HG02840 (cell line): ENCODE data around the gene MYOC.
"Not testable (repeated sequence)": the region's sequence is repeated elsewhere in the genome, so short reads cannot be mapped to it uniquely, and the experiment has no call there.

Experiments
- ATAC-seq: cut with Tn5 transposase; IDR thresholded peaks from one replicate; pipeline ENCODE4 v1.9.1; 2021; ENCODE audit warnings: mild to moderate bottlenecking, moderate library complexity, moderate number of reproducible peaks; ENCODE audit not compliant: unreplicated experiment, low FRiP score

The MYOC gene

DNA sequence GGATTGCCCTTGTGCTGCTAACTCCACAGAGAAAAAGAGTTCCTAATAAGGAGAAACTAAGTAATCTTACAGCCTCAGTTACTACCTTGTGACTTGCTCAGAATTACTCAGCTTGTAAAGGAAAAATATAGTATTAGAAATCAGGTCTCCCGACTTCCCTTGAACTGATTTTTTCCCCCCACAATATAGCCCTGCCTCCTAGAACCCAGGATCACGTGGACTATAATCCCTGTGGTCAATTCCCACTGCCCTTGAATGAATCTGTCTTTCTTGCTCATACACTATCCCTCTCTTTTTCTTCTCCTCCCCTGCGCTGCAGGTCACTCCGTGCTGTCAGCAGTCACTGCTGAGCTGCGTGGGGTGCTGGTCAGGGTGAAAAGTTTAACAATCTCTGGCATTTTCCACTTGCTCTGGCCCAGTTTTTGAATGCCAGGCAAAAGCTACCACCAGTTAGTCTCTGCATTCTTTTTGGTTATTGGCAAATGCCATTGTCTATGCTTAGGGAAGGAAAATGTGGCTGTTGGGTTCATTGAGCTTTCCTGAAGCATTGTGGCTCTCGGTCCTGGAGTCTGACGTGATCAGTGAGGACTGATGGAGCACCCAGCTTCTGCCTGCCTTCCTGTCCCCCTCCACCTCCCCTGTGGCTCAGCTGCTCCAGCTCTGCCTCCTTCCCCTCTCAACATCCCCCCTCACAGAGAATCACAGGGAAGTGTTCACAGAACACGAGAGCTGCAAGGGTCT, 1.9 kb upstream of the MYOC start:
- ATAC-seq, result no peak

DNA sequence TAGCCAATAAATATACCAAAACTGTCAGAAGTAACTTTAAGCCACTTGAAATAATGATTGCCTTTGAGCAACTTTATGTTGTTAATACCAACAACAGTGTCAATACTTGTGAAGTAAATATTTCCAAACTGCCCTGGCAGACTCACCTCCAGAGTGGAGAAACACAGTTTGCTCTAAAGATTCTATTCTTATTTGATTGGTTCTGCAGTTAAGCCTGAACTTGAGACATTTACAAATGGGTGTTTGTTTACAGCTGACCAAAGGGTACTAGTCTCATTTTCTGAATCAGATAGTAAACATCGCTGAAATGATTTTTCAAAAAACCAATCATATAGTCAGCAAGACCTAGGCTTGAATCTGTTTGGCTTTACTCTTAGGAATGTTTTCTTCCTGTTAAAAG, 1.3 kb upstream of the MYOC start:
- no peak for ATAC-seq

DNA sequence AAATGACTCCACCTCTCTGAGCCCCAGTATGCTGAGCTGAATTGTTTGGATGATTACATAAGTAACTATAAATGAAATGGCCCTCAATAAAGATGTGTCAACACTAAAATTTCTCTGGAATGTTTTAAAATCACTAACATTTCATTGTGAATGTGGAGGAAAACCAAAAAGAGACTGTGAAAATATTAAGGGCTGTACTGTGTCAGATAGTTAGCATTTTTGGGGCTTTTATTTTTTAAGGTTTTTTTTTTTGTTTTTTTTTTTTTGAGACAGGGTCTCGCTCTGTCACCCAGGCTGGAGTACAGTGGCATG, 6.3 kb downstream of the MYOC start:
- ATAC-seq, result no peak

DNA sequence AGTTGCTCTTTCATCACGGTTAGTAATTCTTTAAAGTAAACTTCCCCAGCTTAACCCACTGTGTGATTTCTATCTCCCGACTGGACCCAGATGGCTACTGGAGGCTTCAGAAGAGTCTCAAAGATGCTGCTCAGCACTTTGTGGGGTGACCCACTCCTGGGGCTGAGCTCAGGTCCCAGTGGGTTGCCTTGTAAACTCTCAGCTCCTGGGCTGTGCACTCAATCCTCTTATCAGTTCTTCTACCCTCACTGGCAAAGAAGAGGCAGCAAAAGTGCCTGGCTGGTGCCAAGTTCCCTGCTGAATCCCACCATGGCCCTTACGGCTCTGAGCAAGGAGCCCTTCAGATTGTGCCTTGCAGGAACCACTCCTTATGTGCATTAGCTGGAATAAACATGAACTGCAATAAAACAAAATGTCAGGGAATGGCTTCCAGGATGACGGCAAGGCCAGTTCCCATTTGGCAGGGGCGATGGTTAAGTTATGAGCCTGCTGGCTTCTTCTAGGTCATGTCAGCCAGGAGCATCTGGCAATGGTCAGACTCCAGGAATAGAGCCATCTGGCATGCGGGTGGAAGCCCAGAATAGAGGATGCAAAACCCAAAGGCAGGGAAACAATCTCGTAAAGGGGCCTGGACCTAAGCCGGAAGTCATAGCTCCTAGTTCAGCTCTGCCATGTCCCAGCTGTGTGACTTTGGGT, 6.8 kb downstream of the MYOC start:
- ATAC-seq, result no peak

DNA sequence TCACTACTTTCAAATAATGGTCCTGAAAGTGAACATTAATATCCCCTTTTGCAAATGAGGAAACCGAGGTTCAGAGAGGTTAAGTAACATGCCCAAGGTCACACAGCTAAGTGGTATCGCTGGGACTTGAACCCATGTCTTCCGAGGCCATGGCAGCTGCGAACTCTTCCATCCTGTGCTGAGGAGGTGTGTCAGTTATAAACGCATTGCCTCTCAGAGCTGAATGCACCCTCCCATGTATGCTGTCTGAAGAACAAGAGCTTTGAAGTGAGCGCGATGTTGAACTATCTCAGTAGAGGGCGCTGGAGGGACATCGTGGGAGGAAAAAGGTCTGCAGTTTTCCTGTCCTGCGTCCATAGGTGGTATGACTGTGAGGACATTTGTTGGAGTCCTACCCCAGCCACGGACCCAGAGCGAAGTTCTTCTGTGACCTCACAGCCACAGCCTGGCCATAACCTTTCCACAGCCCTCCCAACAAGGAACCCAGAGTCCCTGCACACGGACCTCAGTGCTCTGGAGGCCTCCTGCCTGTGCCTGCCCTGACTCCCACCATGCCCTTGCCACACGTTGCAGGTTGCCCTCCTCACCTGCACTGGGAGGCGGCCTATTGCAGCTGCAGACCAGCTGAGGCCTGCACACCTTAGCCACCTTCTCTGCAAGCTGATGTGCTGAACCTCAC, 7.5 kb downstream of the MYOC start:
- no peak for ATAC-seq

DNA sequence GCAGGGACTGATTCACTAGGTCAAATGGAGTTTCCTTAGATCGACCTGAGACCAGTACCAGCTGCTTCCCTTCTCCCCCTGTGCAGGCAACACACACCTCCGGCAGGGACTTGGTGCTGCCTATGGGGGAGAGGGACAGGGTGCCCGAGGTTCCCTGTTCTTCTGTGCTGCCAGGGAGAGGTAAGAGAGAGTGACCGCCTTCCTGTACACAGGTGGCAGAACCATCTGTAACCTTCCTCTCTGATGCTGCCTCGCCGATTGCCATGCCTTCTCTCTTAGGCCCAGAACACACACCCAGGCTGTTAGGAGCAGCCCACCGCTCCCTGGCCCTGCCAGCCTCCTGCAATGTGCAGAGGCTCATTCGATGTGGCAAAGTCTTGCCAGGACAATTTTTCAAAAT, 9.3 kb downstream of the MYOC start:
- no peak for ATAC-seq

DNA sequence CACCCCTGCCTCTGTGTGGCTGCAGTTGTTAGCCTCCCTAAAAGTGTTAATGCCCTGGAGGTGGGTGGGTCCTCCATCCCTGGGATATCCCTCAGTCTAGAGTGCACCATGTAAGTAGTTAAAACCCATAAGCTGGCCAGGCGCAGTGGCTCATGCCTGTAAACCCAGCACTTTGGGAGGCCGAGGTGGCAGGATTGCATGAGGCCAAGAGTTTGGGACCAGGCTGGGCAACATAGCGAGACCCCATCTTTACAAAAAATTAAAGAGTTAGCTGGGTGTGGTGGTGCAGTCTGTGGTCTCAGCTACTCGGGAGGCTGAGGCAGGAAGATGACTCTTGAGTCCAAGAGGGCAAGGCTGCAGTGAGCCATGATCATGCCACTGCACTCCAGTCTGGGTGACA, 10.3 kb downstream of the MYOC start:
- ATAC-seq, result no peak

DNA sequence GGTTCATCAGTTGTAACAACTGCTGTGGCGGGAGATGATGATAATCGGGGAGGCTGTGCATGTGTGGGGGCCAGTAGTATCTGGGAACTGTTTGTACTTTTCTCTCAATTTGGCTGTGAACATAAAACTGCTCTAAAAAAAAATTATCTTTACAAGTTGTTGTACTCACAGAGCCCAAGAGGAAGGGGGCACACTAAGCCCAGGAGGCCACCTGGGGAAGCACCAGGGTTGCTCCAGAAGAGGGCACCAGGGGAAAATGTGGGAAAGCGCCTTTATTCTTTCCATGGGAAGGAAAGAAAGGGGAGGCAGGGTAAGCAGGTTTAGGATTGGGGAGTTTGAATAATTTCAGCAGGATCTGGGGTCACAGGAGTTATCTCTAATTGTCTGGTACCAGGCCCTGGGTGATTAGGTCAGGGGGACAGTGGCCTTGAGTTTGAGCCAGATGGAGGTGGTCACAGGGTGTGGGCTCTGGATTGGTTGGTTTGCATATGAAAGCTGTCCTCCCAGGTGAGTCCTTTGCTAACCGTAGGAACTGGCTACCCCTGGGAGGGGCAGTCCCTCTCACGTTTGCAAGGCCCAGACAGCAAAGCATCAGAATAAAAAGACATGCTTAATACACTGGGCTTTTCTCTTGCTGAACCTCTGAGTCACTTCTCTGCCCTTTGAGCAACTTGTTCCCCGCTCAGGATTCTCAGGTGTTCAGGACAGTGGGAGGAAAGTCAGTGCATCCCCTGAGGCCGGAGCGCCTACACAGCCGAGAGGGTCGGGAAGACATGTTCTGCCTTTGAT, 11.2 kb downstream of the MYOC start:
- ATAC-seq, result no peak

DNA sequence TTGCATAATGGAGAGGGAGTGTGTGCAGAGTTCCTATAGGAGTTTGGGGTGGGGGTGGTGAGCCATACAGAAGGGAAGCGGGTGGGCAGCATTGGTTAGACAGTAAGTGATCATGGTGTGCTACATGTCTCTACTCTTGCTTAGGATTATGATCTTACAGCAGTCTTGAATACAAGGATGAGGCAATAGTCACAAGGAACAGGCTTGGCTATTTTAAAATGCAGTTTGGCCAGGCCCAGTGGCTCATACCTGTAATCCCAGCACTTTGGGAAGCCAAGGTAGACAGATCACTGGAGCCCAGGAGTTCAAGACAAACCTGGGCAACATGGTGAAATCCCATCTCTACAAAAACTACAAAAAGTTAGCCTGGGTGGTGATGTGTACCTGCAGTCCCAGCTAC, 12.3 kb downstream of the MYOC start:
- no peak for ATAC-seq

DNA sequence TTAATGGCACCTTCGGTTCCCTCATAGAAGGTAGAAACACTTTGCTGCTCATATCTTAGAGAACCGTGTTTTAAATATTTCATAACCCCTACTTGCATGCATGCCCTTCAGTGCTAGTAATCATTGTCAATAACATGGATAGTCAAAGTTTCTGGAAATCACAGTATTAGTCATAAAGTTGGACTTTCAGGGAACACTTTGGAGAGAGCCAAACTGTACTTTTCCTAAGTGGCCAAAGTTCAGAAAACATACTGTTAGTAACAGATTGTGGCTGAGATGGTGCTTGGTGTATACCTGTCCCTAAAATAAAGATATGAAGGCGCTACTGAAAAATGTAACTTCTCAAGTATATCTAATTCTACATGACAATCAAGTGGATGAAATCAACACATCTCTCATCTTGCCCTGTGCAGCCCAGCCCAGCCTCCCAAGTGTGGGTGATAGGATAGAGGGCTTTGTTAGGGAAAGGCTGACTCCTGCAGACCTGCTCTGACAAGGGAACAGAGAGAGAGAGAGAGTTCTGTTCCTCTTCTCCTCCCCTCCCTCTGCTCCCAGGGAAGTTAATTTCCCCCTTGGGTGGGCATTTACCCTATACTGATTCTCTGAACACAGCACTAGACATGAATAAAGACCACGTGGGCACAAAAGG, 14.4 kb downstream of the MYOC start:
- ATAC-seq, result no peak

DNA sequence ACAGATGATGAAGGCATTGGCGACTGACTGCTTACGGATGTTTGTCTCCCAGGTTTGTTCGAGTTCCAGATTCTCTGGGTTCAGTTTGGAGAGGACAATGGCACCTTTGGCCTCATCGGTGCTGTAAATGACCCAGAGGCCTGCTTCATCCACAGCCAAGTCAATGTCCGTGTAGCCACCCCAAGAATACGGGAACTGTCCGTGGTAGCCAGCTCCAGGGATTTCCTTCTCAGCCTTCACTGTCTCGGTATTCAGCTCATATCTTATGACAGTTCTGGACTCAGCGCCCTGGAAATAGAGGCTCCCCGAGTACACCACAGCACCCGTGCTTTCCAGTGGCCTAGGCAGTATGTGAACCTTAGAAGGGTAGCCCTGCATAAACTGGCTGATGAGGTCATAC, 16.3 kb downstream of the MYOC start:
- no peak for ATAC-seq

DNA sequence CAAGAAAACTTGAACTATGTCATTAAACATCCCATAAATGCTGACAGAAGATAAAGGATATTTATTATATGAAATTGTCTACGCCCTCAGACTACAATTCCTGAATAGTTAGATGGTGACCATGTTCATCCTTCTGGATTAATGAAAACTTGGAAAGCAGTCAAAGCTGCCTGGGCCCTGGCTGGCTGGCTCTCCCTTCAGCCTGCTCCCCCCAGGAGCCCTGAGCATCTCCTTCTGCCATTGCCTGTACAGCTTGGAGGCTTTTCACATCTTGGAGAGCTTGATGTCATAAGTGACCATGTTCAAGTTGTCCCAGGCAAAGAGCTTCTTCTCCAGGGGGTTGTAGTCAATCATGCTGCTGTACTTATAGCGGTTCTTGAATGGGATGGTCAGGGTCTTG, 16.8 kb downstream of the MYOC start:
- no peak for ATAC-seq

DNA sequence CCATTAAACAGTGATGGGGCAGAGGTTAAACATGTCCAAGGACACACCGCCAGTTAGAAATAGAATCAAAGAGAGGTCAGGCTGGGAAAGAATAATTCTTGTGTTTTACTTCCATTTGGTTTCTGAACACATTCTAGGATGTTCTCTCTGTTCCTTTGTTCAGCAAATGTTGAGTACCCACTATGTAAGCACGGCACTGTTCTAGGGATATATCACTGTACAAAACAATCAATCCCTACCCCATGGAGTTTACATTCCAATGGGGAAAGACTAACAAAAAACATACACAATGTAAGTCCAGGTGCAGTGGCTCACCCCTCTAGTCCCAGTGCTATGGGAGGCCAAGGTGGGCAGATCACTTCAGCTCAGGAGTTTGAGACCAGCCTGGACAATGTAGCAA, 24.3 kb downstream of the MYOC start:
- no peak for ATAC-seq

DNA sequence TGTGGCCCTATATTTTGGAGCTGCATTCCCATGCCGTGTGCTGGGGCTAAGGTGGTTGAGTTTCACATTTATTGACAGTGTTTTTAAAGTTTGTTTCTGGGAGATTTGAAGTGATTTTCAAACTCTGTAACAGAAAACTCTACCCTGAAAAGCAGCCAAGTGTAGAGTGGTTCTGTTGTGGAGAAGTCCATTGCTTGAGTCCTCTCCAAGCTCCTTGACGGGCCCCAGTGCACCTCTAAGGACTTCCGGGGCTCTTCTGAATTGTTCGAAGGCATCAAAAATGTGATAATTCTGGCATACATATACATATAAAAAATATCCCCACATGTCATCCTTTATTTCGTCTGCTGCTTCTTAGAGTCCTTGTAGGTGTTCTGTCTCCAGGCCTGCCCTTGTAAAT, 25.5 kb downstream of the MYOC start:
- no peak for ATAC-seq

DNA sequence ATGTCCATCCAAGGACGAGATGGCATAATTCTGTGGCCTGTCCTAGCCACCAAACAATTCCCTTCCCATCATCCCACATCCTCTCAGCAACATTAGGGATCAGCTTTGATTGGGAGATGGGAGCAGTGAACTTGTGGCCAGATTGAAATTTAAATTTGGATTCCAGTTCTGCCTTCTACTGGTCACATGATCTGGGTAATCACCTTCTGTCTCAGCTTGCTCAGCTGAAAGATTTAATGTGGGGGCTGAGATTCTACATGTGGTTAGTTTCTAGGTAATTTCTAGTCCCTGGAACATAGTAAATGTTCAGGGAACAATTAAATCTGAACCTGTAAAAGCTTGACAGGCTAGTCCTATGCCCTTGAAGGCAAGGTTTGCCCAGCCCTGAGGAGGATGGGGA, 27.3 kb downstream of the MYOC start:
- ATAC-seq, result no peak

DNA sequence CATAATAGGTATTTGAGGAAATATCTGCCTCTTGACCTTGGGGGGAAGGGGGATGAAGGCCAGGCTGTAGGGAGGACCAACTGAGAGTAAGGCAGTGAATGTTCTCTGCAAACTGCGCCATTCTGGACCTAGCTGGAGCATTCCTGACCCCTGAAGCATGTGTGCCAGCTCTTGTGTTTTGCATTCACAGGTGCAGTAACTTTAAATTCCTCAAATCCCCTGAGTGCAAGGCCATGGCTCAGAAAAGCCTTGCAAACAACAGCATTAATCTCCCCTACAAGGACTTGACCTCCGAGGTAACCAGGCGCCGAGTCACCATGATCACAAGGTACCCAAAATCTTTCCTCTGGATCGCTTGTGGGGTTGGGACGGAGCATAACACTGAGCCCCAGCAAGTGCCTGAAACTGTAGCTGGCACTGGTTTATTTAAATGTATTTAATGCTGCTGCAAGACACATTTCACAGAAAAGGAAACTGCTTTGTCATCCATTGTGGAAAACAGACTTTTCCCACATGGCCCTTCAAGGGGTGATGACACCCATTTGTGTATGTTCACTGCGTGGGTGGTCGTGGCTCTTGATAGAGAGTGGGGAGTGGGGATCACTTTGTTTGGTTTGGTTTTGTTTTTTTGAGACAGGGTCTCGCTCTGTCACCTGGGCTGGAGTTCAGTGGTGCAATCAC, 28.7 kb downstream of the MYOC start:
- ATAC-seq, result no peak

DNA sequence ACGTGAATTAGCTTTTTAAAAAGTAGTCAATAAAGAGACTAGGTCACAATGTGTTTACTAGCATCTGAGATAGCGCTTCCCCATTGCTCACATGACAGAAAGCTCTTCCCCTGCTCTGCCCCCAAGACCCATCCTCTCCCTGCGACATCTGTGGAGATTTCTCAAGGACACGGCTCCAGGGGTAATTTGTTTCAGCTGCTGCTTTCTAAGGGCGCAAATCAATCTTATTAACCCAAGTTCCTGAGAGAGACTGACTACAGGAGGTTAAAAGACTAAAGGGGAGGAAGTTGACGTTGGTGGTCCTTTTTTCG, 30.4 kb downstream of the MYOC start, which contains the start of gene MYOCOS:
Gene MYOCOS (plus strand): TSS at position 92 of the 311 bp plus-strand sequence. CDS start 1,641 bp downstream, outside the sequence.
- no peak for ATAC-seq

DNA sequence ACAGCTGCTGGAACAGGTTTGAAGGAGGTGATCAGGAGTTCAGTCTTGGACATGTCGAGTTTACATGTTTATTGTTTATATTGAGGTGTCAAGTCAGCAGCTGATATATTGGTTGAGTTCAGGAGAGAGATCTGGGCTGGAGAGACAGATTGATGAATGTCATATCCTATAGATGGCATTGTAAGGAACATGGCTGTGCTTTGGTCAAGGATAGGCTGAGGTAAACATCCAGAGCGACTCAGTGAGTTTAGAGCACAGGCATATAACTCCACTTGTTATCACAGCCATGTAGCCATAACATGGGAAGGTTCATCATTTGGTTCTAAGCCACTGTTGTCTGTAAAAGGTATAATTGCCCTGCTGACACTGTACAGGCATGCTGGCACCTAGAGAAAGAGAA, 35.9 kb downstream of the MYOC start:
- ATAC-seq, result no peak

DNA sequence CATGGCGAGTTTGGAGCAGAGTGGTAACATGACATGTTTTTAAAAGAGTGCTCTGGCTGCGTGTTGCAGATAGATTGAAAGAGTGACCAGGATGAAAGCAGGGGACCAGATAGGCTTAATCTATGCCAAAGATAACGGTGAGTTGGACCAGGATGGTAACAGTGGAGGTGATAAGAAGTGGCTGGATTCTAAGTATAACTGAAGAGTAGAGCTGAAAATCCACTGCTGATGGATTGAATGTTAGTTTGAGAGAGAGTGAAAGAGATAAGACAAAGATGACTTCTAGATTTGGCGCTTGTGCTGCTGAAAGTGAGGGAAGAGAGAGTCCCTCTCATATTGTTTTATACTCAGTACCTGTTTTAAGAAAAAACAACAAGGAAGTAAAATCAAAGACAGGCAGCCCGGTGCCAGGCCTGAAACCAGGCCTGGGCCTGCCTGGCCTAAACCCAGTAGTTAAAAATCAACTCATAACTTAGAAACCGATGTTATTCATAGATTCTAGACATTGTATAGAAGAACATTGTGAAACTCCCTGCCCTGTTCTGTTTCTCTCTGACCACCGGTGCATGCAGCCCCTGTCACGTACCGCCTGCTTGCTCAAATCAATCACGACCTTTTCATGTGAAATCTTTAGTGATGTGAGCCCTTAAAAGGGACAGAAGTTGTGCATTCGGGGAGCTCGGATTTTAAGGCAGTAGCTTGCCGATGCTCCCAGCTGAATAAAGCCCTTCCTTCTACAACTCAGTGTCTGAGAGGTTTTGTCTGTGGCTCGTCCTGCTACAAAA, 37.2 kb downstream of the MYOC start:
- ATAC-seq, result not testable (repeated sequence)
